HCT116 (cell line): ENCODE results near the gene BCR. TPM values are rescaled to one million over a fixed set of nuclear protein-coding genes. Genes with fewer than 3 reads are reported as not detected.

Experiments used
- ATF3 ChIP-seq: IDR thresholded peaks from 2 replicates; pipeline ENCODE4 v1.6.1; 2012
- CEBPB ChIP-seq: IDR thresholded peaks from 2 replicates; pipeline ENCODE4 v1.6.1; 2012; ENCODE audit warnings: low read depth
- CTCF ChIP-seq, 3 experiments: fragments of 200-600 bp in 1 of 3; sonication (generic) in 1 of 3; IDR thresholded peaks in 2 of 3; conservative IDR thresholded peaks in 1 of 3; 2 replicates each; pipeline ENCODE4 v1.5.1; 2012 to 2017; ENCODE audit warnings: low read depth in 2 of 3, low read length in 2 of 3, antibody characterized with exemption in 1 of 3, borderline replicate concordance in 1 of 3, control low read depth in 1 of 3, mild to moderate bottlenecking in 1 of 3, mixed read lengths in 1 of 3, mixed run types in 1 of 3, moderate library complexity in 1 of 3; ENCODE audit not compliant: insufficient read depth in 1 of 3
- EGR1 ChIP-seq: IDR thresholded peaks from 2 replicates; pipeline ENCODE4 v1.6.1; 2012; ENCODE audit warnings: low read depth
- EZH2phosphoT487 ChIP-seq: fragments of 200-600 bp; IDR thresholded peaks from 2 replicates; pipeline ENCODE4 v1.6.1; 2018; ENCODE audit warnings: antibody characterized with exemption, borderline replicate concordance
- POLR2A ChIP-seq: IDR thresholded peaks from 2 replicates; pipeline ENCODE4 v1.7.0; 2011; ENCODE audit warnings: borderline replicate concordance; ENCODE audit not compliant: insufficient read depth, insufficient read length; ENCODE audit errors: extremely low read depth
- POLR2AphosphoS5 ChIP-seq: IDR thresholded peaks from 2 replicates; pipeline ENCODE4 v1.6.1; 2011; ENCODE audit warnings: mild to moderate bottlenecking, low read depth, low read length, moderate library complexity
- REST ChIP-seq: IDR thresholded peaks from 2 replicates; pipeline ENCODE4 v1.6.1; 2012; ENCODE audit warnings: low read depth
- YY1 ChIP-seq: IDR thresholded peaks from 2 replicates; pipeline ENCODE4 v1.6.1; 2011; ENCODE audit warnings: low read length, low read depth, moderate library complexity, mild to moderate bottlenecking; ENCODE audit not compliant: insufficient replicate concordance; ENCODE audit errors: extremely low read depth
- total RNA-seq: library from RNA; stranded (reverse); gene quantifications from one replicate; pipeline ENCODE4 v1.2.1, GENCODE V29; 2021; ENCODE audit not compliant: unreplicated experiment

The BCR gene
- total RNA-seq, 1 experiment from 2014 or later = 39.7 TPM

- TF ChIP-seq CTCF (IDR thresholded peaks at IDR 0.05 in 2 of 3, conservative IDR thresholded peaks at IDR 0.05 in 1 of 3; ENCODE audit: borderline replicate concordance in 1 of 3, insufficient read depth in 1 of 3, low read depth in 2 of 3, low read length in 2 of 3) = no peak
- no peak for TF ChIP-seq POLR2AphosphoS5
- TF ChIP-seq YY1 = no peak
- no peak for TF ChIP-seq POLR2A
- no peak for TF ChIP-seq EZH2phosphoT487
- TF ChIP-seq ATF3 = no peak
- TF ChIP-seq REST = no peak
- TF ChIP-seq CEBPB = no peak
- TF ChIP-seq EGR1 = no peak
- TF ChIP-seq, all 23 proteins: peak for 0
Observed at GRCh38 chr22:23236026-23236425, 55.7 kb downstream of the BCR start (continued).
